Tongue (tissue), 2 donors: Measurements from ENCODE around the gene CCSER1. TPM values are rescaled to one million over a fixed set of nuclear protein-coding genes. Genes with fewer than 3 reads are reported as not detected.
A peak's percentile ranks its signal among the peaks of the same experiment; 100 is the strongest.
"Not testable (repeated sequence)": the region's sequence is repeated elsewhere in the genome, so short reads cannot be mapped to it uniquely, and the experiment has no call there.

Experiments
- DNase-seq: peaks from one replicate; pipeline ENCODE4 v3.0.0-alpha.2; 2015
- total RNA-seq: library from RNA; depleted of rRNA; stranded (reverse); fragments of >200 nt; gene quantifications from one replicate; pipeline ENCODE4 v1.2.3, GENCODE V29; 2014

Gene CCSER1
- total RNA-seq, 1 donor from 2014 or later = 19.9 TPM

- no peak for DNase-seq
Measured at GRCh38 chr4:90299373-90299772, 172.2 kb downstream of the CCSER1 start.

- no peak for DNase-seq
Measured at GRCh38 chr4:90306810-90307209, 179.6 kb downstream of the CCSER1 start.

GRCh38 chr4:90317140-90317539 is 189.9 kb downstream of the CCSER1 start:
- DNase-seq = not testable (repeated sequence)

GRCh38 chr4:90317785-90318184 is 190.6 kb downstream of the CCSER1 start:
- DNase-seq = no peak

GRCh38 chr4:90318193-90318592 is 191.0 kb downstream of the CCSER1 start:
- DNase-seq = no peak

- peak; percentile 53 for DNase-seq
Measured at GRCh38 chr4:90328558-90328957, 201.4 kb downstream of the CCSER1 start.

- no peak for DNase-seq
Measured at GRCh38 chr4:90330546-90330945, 203.4 kb downstream of the CCSER1 start.

- no peak for DNase-seq
Measured at GRCh38 chr4:90345549-90346215, 218.5 kb downstream of the CCSER1 start.

- no peak for DNase-seq
Measured at GRCh38 chr4:90349636-90350035, 222.4 kb downstream of the CCSER1 start.

GRCh38 chr4:90357117-90357710 is 230.0 kb downstream of the CCSER1 start:
- peak; percentile 71 for DNase-seq

GRCh38 chr4:90375081-90375480 is 247.9 kb downstream of the CCSER1 start:
- no peak for DNase-seq

- no peak for DNase-seq
Measured at GRCh38 chr4:90393215-90393614, 266.0 kb downstream of the CCSER1 start.

- no peak for DNase-seq
Measured at GRCh38 chr4:90403781-90404180, 276.6 kb downstream of the CCSER1 start.

GRCh38 chr4:90407897-90408296 is 280.7 kb downstream of the CCSER1 start:
- not testable (repeated sequence) for DNase-seq

GRCh38 chr4:90412786-90413185 is 285.6 kb downstream of the CCSER1 start:
- not testable (repeated sequence) for DNase-seq

- DNase-seq = no peak
Measured at GRCh38 chr4:90415116-90415515, 287.9 kb downstream of the CCSER1 start.

GRCh38 chr4:90419124-90419711 is 292.0 kb downstream of the CCSER1 start:
- DNase-seq = peak; percentile 56

- no peak for DNase-seq
Measured at GRCh38 chr4:90421161-90421560, 294.0 kb downstream of the CCSER1 start.

GRCh38 chr4:90425893-90426292 is 298.7 kb downstream of the CCSER1 start:
- DNase-seq = no peak

GRCh38 chr4:90438522-90438921 is 311.3 kb downstream of the CCSER1 start:
- no peak for DNase-seq

GRCh38 chr4:90441770-90442169 is 314.6 kb downstream of the CCSER1 start:
- DNase-seq = no peak

- no peak for DNase-seq
Measured at GRCh38 chr4:90442619-90443018, 315.4 kb downstream of the CCSER1 start.

- no peak for DNase-seq
Measured at GRCh38 chr4:90443231-90443630, 316.0 kb downstream of the CCSER1 start.

GRCh38 chr4:90444904-90445303 is 317.7 kb downstream of the CCSER1 start:
- DNase-seq = no peak
